Measurements from ENCODE around the gene NCKAP5. TPM values are rescaled to one million over a fixed set of nuclear protein-coding genes. Genes with fewer than 3 reads are reported as not detected.

NCKAP5 gene
- 1.1 and 1.8 TPM in 2 replicates for total RNA-seq

GRCh38 chr2:133568172-133568571, at the start of gene NCKAP5:
Gene NCKAP5 (minus strand): TSS chr2:133568463. CDS start chr2:133517526, 50,937 bp downstream.

GRCh38 chr2:132669908-132670495, 898.3 kb downstream of the NCKAP5 start, which contains the start of gene LYPD1:
Gene LYPD1 (minus strand): TSS chr2:132670205. CDS start chr2:132669932, 273 bp downstream.

